Activated CD4-positive, alpha-beta T cell treated with anti-CD3 and anti-CD28 coated beads for 1 hour (primary cell): ENCODE results near the gene NBEA.
"Not testable (repeated sequence)": the region's sequence is repeated elsewhere in the genome, so short reads cannot be mapped to it uniquely, and the experiment has no call there.

Experiments
- DNase-seq: peaks from one replicate; pipeline ENCODE4 v3.0.0-alpha.2; 2020

Gene NBEA

GRCh38 chr13:35598790-35599369, 656.8 kb downstream of the NBEA start:
- no peak for DNase-seq

GRCh38 chr13:35599384-35599783, 657.3 kb downstream of the NBEA start:
- no peak for DNase-seq

- no peak for DNase-seq
These were observed 658.1 kb downstream of the NBEA start for GRCh38 chr13:35600137-35600536.

- DNase-seq: no peak
These were observed 661.7 kb downstream of the NBEA start for GRCh38 chr13:35603593-35604285.

DNA sequence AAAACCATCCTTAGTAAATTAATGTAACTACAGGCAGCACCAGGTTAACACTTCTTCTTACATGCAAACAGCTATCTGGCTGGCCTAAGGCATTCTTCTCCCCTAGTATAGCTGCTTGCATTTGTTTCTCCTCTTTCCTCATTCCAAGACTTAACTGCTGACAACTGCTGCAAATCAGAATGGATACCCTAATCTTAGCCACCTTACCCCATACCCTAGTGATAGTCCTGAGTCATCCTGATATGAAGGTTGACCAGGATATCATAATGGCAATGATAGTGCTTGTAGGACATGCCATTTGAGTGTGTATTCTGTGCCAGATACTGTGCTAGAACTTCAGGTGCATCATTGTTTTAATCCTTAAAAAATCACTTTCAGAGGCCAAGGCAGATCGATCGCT, 672.6 kb downstream of the NBEA start:
- DNase-seq: no peak

DNA sequence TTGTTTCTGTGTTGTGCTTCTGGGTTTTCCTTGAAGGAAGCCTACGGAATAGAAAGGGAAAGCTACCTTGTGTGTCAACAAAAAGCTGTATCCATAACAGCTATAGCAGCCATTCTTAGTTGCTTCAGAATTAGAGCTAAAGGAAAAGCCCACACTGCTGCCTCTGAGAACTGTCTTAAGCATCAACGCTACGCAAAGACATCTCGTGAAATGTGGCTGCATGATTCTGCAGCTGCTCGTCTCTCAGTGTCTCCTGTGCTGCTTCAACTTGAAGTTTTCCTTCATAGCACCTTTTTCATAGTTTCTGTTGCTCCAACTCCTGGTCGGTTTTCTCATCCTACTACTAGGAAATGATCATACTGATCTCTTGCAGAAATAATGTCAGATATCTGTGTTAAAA, 675.4 kb downstream of the NBEA start:
- no peak for DNase-seq

- DNase-seq: no peak
These were observed 676.6 kb downstream of the NBEA start for GRCh38 chr13:35618565-35619083.

DNA sequence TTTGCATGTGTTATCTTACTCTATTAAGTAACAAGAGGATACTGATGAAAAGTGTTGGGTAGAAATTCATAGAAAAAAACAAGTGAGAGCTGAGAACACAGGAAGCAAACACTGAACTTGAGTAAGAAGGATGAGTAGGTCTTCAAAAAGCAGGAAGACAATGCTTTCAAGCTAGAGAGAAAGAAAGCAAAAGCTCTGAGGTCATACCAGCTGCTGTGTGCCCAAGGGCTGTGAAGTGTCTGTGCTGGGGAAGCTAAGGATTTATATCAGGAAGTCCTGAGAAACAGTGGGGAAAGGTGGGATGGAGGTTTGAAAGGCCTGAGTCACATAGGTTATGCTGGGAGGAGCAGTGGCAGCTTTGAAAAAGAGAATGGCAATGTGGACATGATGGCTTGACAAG, 679.9 kb downstream of the NBEA start:
- no peak for DNase-seq

- DNase-seq: no peak
These were observed 687.0 kb downstream of the NBEA start for GRCh38 chr13:35629026-35629425.

- no peak for DNase-seq
These were observed 688.6 kb downstream of the NBEA start for GRCh38 chr13:35630551-35631275.

GRCh38 chr13:35631666-35632065, 689.6 kb downstream of the NBEA start:
- no peak for DNase-seq

GRCh38 chr13:35643625-35644024, 701.6 kb downstream of the NBEA start:
- no peak for DNase-seq

DNA sequence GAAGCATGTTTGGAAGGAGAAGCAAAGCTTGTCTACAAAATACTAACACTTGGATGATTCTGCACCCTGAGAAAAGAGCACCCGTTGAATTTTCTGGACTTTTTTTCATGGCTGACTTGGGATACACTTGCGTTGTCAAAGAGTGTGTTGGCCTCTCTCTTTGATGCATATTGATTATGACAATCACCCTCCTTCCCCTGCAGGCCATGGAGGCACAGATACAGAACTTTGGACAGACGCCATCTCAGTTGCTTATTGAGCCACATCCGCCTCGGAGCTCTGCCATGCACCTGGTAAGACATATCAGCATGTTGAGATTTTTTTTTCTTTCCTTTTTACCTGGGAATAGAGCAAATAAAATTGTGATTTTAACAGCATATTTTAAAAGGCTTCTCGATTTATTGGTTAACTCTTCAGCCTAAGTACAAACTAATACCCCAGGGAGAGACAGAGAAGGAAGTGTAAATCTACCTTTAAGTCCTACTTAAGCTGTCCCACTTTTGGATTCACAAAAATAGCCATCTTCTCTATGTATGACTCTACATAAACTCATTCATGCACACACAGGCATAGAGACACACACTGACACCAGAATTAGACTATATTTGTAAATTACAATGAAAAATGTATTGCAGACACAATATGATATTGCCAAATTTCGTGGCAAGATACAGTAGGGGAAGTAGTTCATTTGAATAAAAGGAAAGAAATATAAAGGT, 704.1 kb downstream of the NBEA start:
- DNase-seq: no peak

GRCh38 chr13:35648201-35648600, 706.1 kb downstream of the NBEA start:
- no peak for DNase-seq

DNA sequence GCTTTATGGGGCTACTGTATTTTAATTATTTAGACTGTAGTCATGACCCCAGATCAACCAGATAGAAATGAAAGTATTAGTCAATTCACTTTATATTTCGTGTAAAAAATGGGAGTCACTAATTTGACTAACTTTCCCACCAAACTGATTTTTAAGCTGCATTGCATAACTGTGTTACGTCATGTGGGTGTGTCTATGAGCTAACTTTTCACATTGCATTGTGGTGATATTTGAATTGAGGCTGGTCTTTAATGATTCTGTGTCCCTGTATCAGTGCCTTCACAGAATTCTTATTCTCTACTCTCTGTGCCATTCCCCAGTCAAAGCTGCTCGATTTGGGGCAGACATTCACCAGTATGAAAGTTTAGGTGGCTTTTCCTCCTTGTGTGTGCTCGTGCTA, 707.1 kb downstream of the NBEA start:
- no peak for DNase-seq

DNA sequence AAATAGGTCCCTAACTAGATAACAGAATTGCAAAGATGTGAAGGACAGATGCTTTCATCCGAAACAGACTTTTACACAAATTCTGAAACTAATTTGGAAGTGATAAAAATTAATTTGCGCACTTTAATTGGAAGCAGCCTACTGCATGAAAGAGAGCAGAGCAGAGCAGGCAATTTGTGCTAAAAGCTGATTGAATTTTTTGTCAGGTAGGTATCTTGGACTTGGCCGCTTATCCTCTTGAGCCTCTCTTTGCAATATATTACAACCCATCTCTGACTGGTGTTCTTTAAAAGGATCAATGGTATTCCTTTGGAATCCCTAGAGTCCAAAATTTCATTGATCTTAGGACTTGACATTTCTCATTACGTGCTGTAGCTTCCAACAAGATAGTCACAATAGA, 717.7 kb downstream of the NBEA start:
- no peak for DNase-seq

DNA sequence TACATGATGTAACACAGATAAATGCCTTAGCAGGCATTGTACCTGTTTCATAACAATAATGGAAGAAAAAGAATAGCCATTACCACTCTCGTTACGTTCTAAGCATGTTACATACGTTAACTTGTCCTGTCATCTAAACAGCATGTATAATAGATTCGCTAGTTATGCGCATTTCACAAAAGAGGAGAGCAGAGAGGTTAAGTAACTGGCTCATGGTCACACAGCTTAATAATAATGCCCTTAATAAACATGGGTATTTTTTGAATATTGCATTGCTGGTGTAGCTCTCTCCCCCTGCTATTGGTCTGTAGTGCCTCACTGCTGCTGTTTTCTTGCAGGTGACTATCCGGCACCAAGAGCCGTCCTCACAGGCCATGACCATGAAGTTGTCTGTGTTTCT, 722.7 kb downstream of the NBEA start:
- DNase-seq: no peak

DNA sequence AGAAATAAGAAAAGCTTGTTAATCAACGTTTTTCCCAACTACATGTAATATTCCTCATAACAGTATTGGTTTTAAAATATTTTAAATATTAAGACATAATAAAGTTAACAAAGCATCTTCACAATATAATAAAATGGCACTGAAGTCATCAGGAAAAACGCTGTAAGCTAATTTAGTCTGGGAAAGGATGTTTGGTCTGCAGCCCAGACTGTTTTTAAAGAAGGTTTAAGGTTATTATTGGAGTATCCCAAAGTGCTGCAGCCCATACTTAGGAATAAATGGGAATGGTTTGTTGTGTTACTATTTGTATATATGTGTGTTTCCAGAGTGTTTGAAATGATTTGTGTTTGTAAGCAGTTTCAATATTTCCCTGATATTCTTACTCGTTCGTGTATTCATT, 727.3 kb downstream of the NBEA start:
- DNase-seq: no peak

- DNase-seq: no peak
These were observed 730.5 kb downstream of the NBEA start for GRCh38 chr13:35672611-35673010.

DNA sequence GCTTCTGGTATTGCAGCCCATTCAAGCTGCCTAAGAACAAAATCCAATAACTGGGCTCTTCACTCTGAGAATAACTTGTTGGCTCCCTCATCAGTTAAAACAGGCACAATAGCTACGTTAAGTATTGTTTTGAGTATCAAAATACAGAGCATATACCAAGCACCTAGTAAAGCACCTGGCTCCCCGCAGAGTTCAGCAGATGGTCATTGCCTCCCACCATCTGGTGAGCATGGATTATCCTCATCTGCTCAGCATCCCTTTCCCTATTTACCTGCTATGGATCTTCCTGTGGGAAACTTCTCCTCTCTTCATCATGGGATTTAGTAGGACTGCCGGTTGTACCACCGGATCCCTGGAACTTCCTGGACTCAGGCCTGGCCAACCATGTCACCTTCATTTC, 733.6 kb downstream of the NBEA start:
- DNase-seq: no peak

DNA sequence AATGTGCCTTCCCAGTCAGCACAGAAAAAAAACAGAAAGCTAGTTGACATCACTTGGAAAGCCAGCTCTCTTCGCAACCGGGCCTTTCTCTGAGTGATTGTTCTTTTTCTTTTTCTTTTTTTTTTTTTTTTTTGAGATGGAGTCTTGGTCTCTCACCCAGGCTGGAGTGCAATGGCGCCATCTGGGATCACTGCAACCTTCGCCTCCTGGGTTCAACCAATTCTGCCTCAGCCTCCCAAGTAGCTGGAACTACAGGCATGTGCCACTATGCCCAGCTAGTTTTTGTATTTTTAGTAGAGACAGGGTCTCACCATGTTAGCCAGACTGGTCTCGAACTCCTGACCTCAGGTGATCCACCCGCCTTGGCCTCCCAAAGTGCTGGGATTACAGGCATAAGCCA, 735.8 kb downstream of the NBEA start:
- not testable (repeated sequence) for DNase-seq

- DNase-seq: no peak
These were observed 739.6 kb downstream of the NBEA start for GRCh38 chr13:35681685-35682084.

DNA sequence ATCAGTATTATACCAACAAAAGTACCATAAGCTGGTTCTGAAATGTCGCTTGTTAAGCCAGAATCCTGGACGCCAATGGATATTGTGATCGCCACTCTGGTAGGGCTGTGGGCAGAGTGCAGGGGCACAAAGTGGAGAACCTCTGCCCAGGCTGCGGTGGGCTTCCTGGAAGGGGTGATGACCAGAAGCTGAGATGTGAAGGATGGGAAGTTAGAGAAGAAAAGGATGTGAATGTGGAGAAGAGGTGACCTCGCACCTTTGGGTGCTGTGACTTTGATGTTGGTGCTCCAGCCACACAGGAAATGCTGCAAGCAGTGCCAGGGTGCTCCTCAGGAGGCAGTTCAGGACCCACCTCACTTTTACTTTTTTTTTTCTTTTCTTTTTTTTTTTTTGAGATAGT, 742.4 kb downstream of the NBEA start:
- no peak for DNase-seq

DNA sequence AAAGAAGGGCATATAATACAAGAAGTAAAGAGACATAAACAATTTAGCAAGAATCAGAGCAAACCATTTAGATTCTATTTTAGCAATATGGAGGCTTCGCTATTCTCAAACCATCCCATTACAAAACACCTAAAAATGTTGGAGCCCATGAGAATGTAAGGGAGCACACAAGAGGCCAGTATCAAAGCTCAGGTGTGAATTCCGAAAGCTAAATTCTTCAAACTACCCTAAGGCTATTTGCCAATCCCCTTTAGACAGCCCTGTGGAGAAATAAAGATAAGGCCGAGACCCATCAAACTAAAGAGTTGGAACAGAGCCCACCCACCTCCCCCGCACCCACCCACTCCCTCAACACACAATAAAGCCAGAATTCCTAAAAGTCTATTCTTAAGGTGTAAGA, 745.3 kb downstream of the NBEA start:
- no peak for DNase-seq
